ENCODE results near the gene CBR3.

Gene CBR3

GRCh38 chr21:36105327-36105842 lies 29.5 kb upstream of the CBR3 start:
- no peak for TF ChIP-seq CTCF (IDR thresholded peaks at IDR 0.05; ENCODE audit: insufficient read depth, low read depth, low read length, missing control alignments)
- no peak for DNase-seq (ENCODE audit: low read depth)
- no peak overlapping the region for H3K4me3 ChIP-seq (ENCODE audit: low read depth, low read length)

- DNase-seq (ENCODE audit: low read depth): no peak
- no peak overlapping the region for H3K4me3 ChIP-seq (ENCODE audit: low read depth, low read length)
- no peak for TF ChIP-seq CTCF (IDR thresholded peaks at IDR 0.05; ENCODE audit: insufficient read depth, low read depth, low read length, missing control alignments)
These were observed 25.0 kb upstream of the CBR3 start for GRCh38 chr21:36109868-36110267.

GRCh38 chr21:36111238-36111637 lies 23.6 kb upstream of the CBR3 start:
- H3K4me3 ChIP-seq (ENCODE audit: low read depth, low read length): no peak overlapping the region
- no peak for TF ChIP-seq CTCF (IDR thresholded peaks at IDR 0.05; ENCODE audit: insufficient read depth, low read depth, low read length, missing control alignments)
- no peak for DNase-seq (ENCODE audit: low read depth)

GRCh38 chr21:36113647-36114428 lies 21.0 kb upstream of the CBR3 start:
- no peak for TF ChIP-seq CTCF (IDR thresholded peaks at IDR 0.05; ENCODE audit: insufficient read depth, low read depth, low read length, missing control alignments)
- peak; percentile 24 for DNase-seq (ENCODE audit: low read depth)
- no peak overlapping the region for H3K4me3 ChIP-seq (ENCODE audit: low read depth, low read length)

GRCh38 chr21:36115138-36115730 lies 19.6 kb upstream of the CBR3 start:
- TF ChIP-seq CTCF (IDR thresholded peaks at IDR 0.05; ENCODE audit: insufficient read depth, low read depth, low read length, missing control alignments): no peak
- H3K4me3 ChIP-seq (ENCODE audit: low read depth, low read length): no peak overlapping the region
- no peak for DNase-seq (ENCODE audit: low read depth)

- H3K4me3 ChIP-seq (ENCODE audit: low read depth, low read length): no peak overlapping the region
- TF ChIP-seq CTCF (IDR thresholded peaks at IDR 0.05; ENCODE audit: insufficient read depth, low read depth, low read length, missing control alignments): no peak
- no peak for DNase-seq (ENCODE audit: low read depth)
These were observed 17.6 kb upstream of the CBR3 start for GRCh38 chr21:36117286-36117741.

Data from GM12865 (cell line).